GM12891 (cell line): ENCODE data around the gene IFNL2.

ENCODE experiments used
- POLR2A ChIP-seq: IDR thresholded peaks from 2 replicates; pipeline ENCODE4 v1.6.1; 2011; ENCODE audit warnings: low read depth, low read length, control low read depth
- TAF1 ChIP-seq: IDR thresholded peaks from 2 replicates; pipeline ENCODE4 v1.6.1; 2011; ENCODE audit warnings: low read depth, low read length, control low read depth

- TF ChIP-seq TAF1 (no peak), POLR2A (no peak)
Measured at GRCh38 chr19:39316627-39317321, 48.6 kb downstream of the IFNL2 start.
